ENCODE data around the gene WNK1. TPM values are rescaled to one million over a fixed set of nuclear protein-coding genes. Genes with fewer than 3 reads are reported as not detected.

The WNK1 gene
- polyA plus RNA-seq, 1 donor from 2014 or later: 25.9 TPM

DNA sequence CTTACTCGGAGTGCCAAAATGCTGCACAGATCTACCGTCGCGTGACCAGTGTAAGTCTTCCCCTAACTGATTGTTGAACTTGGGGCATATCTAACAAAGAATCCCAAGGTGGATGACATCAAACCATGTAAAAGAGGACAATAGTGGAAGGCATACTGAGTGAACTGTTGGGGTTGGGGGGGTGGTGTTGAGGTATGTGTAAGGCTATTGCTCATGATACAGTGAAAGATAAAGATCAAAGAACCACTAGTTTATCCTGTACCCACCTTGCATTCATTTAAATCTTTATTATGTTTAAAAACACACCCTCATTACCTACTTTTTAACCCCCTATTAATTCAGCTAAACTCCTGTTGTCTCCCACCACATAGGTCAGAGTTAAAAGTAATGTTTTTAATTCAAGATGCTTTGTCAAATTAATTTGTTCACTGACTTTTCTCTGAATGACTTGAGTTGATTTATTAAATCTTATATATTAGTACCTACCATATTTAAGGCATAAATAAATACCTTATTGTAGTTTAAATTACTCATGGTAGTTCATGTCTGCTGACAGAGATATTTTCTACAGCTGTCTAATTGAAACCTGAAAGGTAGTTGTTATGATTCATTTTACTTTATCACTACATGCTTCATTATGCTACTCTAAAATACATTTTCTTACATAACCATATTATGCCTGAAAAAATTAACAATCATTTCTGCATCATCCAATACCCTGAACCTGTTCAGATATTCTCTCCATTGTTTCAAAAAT, 77.9 kb downstream of the WNK1 start:
- Histone ChIP-seq H2AFZ (ENCODE audit: low read depth, low read length) (no peak overlapping the region), H3K4me2 (ENCODE audit: low read length) (no peak overlapping the region), H3K9me2 (ENCODE audit: insufficient read depth, low read length) (no peaks in the 10 kb centered on the region), H4K20me1 (ENCODE audit: insufficient read depth) (no peaks in the 10 kb centered on the region), H3K9me3 (ENCODE audit: low read length) (no peaks in the 10 kb centered on the region), H3K9ac (ENCODE audit: low read length) (no peak overlapping the region), H3F3A (ENCODE audit: insufficient read depth, low read length, poor library complexity, severe bottlenecking) (no peaks in the 10 kb centered on the region), H3K27me3 (ENCODE audit: insufficient read depth, low read depth, low read length) (no peaks in the 10 kb centered on the region), H3K79me2 (replicated peaks; ENCODE audit: insufficient read depth, low read length) (no peaks in the 10 kb centered on the region), H3K4me3 (ENCODE audit: low read length) (no peak overlapping the region), H3K36me3 (ENCODE audit: insufficient read depth, low read length) (peaks cover 9% of the 10 kb centered on the region), H3K27ac (ENCODE audit: low read length) (no peak overlapping the region)
- no peak for TF ChIP-seq POLR2AphosphoS5 (IDR thresholded peaks at IDR 0.05)
- TF ChIP-seq EZH2 (IDR thresholded peaks at IDR 0.05; ENCODE audit: borderline replicate concordance, insufficient read depth, low read length, poor library complexity, severe bottlenecking): no peak
- no peak for TF ChIP-seq MXI1 (conservative IDR thresholded peaks at IDR 0.05; ENCODE audit: poor library complexity, severe bottlenecking)
- TF ChIP-seq EP300 (conservative IDR thresholded peaks at IDR 0.05; ENCODE audit: poor library complexity, severe bottlenecking): no peak
- TF ChIP-seq SMC3 (conservative IDR thresholded peaks at IDR 0.05; ENCODE audit: poor library complexity): no peak
- TF ChIP-seq RAD21 (conservative IDR thresholded peaks at IDR 0.05): no peak
- TF ChIP-seq, protein P1, sequence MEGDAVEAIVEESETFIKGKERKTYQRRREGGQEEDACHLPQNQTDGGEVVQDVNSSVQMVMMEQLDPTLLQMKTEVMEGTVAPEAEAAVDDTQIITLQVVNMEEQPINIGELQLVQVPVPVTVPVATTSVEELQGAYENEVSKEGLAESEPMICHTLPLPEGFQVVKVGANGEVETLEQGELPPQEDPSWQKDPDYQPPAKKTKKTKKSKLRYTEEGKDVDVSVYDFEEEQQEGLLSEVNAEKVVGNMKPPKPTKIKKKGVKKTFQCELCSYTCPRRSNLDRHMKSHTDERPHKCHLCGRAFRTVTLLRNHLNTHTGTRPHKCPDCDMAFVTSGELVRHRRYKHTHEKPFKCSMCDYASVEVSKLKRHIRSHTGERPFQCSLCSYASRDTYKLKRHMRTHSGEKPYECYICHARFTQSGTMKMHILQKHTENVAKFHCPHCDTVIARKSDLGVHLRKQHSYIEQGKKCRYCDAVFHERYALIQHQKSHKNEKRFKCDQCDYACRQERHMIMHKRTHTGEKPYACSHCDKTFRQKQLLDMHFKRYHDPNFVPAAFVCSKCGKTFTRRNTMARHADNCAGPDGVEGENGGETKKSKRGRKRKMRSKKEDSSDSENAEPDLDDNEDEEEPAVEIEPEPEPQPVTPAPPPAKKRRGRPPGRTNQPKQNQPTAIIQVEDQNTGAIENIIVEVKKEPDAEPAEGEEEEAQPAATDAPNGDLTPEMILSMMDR (IDR thresholded peaks at IDR 0.05; ENCODE audit: poor library complexity, severe bottlenecking): no peak
- TF ChIP-seq, protein P2, sequence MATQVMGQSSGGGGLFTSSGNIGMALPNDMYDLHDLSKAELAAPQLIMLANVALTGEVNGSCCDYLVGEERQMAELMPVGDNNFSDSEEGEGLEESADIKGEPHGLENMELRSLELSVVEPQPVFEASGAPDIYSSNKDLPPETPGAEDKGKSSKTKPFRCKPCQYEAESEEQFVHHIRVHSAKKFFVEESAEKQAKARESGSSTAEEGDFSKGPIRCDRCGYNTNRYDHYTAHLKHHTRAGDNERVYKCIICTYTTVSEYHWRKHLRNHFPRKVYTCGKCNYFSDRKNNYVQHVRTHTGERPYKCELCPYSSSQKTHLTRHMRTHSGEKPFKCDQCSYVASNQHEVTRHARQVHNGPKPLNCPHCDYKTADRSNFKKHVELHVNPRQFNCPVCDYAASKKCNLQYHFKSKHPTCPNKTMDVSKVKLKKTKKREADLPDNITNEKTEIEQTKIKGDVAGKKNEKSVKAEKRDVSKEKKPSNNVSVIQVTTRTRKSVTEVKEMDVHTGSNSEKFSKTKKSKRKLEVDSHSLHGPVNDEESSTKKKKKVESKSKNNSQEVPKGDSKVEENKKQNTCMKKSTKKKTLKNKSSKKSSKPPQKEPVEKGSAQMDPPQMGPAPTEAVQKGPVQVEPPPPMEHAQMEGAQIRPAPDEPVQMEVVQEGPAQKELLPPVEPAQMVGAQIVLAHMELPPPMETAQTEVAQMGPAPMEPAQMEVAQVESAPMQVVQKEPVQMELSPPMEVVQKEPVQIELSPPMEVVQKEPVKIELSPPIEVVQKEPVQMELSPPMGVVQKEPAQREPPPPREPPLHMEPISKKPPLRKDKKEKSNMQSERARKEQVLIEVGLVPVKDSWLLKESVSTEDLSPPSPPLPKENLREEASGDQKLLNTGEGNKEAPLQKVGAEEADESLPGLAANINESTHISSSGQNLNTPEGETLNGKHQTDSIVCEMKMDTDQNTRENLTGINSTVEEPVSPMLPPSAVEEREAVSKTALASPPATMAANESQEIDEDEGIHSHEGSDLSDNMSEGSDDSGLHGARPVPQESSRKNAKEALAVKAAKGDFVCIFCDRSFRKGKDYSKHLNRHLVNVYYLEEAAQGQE (IDR thresholded peaks at IDR 0.05; ENCODE audit: borderline replicate concordance): no peak
- no peak for TF ChIP-seq TAF1 (IDR thresholded peaks at IDR 0.05; ENCODE audit: low read depth)

DNA sequence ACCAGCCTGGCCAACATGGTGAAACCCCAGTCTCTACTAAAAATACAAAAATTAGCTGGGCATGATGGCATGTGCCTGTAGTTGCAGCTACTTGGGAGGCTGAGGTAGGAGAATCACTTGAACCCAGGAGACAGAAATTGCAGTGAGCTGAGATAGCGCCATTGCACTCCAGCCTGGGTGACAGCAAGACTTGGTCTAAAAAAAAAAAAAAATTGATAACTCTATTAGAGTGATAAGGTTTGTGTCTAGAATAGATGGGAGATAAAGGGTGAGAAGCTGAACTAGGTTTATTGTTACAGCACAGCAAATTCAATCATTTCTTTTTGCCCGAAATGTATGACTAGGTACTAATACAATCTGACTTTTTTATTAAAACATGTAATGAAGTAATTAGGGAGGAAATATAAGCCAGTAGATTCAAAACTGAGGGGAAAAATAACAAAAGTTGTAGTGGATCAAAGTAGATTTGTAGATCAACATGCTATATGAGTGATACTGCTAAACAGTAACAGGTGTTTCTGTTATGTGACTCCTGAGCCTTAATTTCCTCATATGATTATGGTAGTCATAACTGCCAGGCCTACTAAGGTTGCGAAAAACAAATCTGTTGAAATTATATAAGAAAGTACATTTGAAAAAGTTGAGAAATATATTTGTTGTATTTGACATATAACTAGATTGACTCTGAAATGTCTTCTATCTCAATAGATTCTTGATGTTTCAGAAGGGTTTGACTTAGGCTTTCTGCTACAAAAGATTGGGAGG, 83.6 kb downstream of the WNK1 start:
- no peak overlapping the region for H2AFZ ChIP-seq (ENCODE audit: low read depth, low read length)
- H3K79me2 ChIP-seq (replicated peaks; ENCODE audit: insufficient read depth, low read length): no peaks in the 10 kb centered on the region
- no peak overlapping the region for H3K27ac ChIP-seq (ENCODE audit: low read length)
- peaks cover 3% of the 10 kb centered on the region for H3F3A ChIP-seq (ENCODE audit: insufficient read depth, low read length, poor library complexity, severe bottlenecking)
- no peaks in the 10 kb centered on the region for H3K36me3 ChIP-seq (ENCODE audit: insufficient read depth, low read length)
- TF ChIP-seq EP300 (conservative IDR thresholded peaks at IDR 0.05; ENCODE audit: poor library complexity, severe bottlenecking): no peak
- no peak for TF ChIP-seq POLR2AphosphoS5 (IDR thresholded peaks at IDR 0.05)
- no peak for TF ChIP-seq MXI1 (conservative IDR thresholded peaks at IDR 0.05; ENCODE audit: poor library complexity, severe bottlenecking)
- TF ChIP-seq, protein P2 (IDR thresholded peaks at IDR 0.05; ENCODE audit: borderline replicate concordance): no peak
- TF ChIP-seq, protein P1 (IDR thresholded peaks at IDR 0.05; ENCODE audit: poor library complexity, severe bottlenecking): no peak
- no peak for TF ChIP-seq EZH2 (IDR thresholded peaks at IDR 0.05; ENCODE audit: borderline replicate concordance, insufficient read depth, low read length, poor library complexity, severe bottlenecking)
- no peak for TF ChIP-seq TAF1 (IDR thresholded peaks at IDR 0.05; ENCODE audit: low read depth)
- TF ChIP-seq SMC3 (conservative IDR thresholded peaks at IDR 0.05; ENCODE audit: poor library complexity): no peak
- TF ChIP-seq RAD21 (conservative IDR thresholded peaks at IDR 0.05): no peak
- no peak overlapping the region for H3K4me3 ChIP-seq (ENCODE audit: low read length)
- H3K4me2 ChIP-seq (ENCODE audit: low read length): no peak overlapping the region
- H3K27me3 ChIP-seq (ENCODE audit: insufficient read depth, low read depth, low read length): no peaks in the 10 kb centered on the region
- H3K9me2 ChIP-seq (ENCODE audit: insufficient read depth, low read length): no peaks in the 10 kb centered on the region
- H4K20me1 ChIP-seq (ENCODE audit: insufficient read depth): no peaks in the 10 kb centered on the region
- no peaks in the 10 kb centered on the region for H3K9me3 ChIP-seq (ENCODE audit: low read length)
- no peak overlapping the region for H3K9ac ChIP-seq (ENCODE audit: low read length)
